Ascending aorta (tissue), 2 donors: Measurements from ENCODE around the gene TCEAL8. TPM values are rescaled to one million over a fixed set of nuclear protein-coding genes. Genes with fewer than 3 reads are reported as not detected.
"Not testable (repeated sequence)": the region's sequence is repeated elsewhere in the genome, so short reads cannot be mapped to it uniquely, and the experiment has no call there.

Source experiments
- DNase-seq, 2 donors: peaks; one replicate each; pipeline ENCODE4 v3.0.0-alpha.2; 2019; ENCODE audit warnings: low spot score in 2 of 2
- H3K27ac ChIP-seq, 2 donors: fragments of 200-600 bp; sonication (generic); one replicate each; pipeline ENCODE4 v1.5.1; 2016 to 2017; ENCODE audit warnings: mild to moderate bottlenecking in 1 of 2
- H3K27me3 ChIP-seq: fragments of 200-600 bp; sonication (generic); one replicate; pipeline ENCODE4 v1.5.1; 2017
- H3K36me3 ChIP-seq, 2 donors: fragments of 200-600 bp; sonication (generic); one replicate each; pipeline ENCODE4 v1.5.1; 2016
- H3K4me1 ChIP-seq, 2 donors: fragments of 200-600 bp; sonication (generic); one replicate each; pipeline ENCODE4 v1.5.1; 2016 to 2017; ENCODE audit warnings: mild to moderate bottlenecking in 1 of 2
- H3K4me3 ChIP-seq, 2 donors: fragments of 200-600 bp; sonication (generic); one replicate each; pipeline ENCODE4 v1.5.1; 2016 to 2017; ENCODE audit warnings: mild to moderate bottlenecking in 1 of 2
- H3K9me3 ChIP-seq, 2 donors: fragments of 200-600 bp; sonication (generic); one replicate each; pipeline ENCODE4 v1.5.1; 2016
- intact Hi-C: fragments of 100-400 bp; cut with DNase I; formaldehyde crosslinking; loops from one replicate; pipeline ENCODE4 v1.15.1; 2023
- total RNA-seq: library from RNA; depleted of rRNA; stranded (reverse); fragments of >200 nt; gene quantifications from one replicate; pipeline ENCODE4 v1.1.0, GENCODE V29; 2016
- TF ChIP-seq, protein P1 (sequence below), 3 experiments: fragments of 200-600 bp in 2 of 3; fragments of 450-650 bp in 1 of 3; sonication (generic) in 2 of 3; IDR thresholded peaks; one replicate each; pipeline ENCODE4 v1.5.1; 2016 to 2019; ENCODE audit warnings: antibody characterized with exemption in 3 of 3, mild to moderate bottlenecking in 1 of 3, moderate library complexity in 1 of 3

TCEAL8 gene
- total RNA-seq, 1 donor from 2014 or later = 39.1 TPM

DNA sequence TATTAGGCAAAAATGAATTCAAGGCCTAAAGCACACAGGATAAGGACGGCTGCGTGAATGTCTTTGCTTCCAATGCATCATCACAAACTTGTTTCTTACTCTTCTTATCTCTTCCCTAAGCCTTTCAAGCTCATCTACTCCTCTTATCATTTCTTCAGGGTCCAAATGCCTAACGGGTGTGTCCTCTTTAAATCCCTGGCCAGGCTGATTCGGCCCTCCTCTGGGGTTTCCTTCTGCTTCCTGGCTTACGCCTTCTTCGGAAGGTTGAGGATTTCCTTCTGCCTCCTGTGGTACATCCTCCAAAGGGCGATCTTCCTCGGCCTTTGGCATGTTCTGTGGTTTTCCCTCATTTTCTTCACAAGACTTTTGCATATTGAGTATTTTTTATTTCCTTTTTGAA is 1.3 kb downstream of the TCEAL8 start:
- Histone ChIP-seq H3K9me3 (no peaks in the 10 kb centered on the region), H3K4me1 (peaks cover 0 to 4% of the 10 kb centered on the region in 2 donors), H3K36me3 (no peaks in the 10 kb centered on the region), H3K27ac (peak overlapping the region; percentile 76 to 83), H3K4me3 (peak overlapping the region; percentile 56 to 73), H3K27me3 (no peaks in the 10 kb centered on the region)
- TF ChIP-seq, protein P1, sequence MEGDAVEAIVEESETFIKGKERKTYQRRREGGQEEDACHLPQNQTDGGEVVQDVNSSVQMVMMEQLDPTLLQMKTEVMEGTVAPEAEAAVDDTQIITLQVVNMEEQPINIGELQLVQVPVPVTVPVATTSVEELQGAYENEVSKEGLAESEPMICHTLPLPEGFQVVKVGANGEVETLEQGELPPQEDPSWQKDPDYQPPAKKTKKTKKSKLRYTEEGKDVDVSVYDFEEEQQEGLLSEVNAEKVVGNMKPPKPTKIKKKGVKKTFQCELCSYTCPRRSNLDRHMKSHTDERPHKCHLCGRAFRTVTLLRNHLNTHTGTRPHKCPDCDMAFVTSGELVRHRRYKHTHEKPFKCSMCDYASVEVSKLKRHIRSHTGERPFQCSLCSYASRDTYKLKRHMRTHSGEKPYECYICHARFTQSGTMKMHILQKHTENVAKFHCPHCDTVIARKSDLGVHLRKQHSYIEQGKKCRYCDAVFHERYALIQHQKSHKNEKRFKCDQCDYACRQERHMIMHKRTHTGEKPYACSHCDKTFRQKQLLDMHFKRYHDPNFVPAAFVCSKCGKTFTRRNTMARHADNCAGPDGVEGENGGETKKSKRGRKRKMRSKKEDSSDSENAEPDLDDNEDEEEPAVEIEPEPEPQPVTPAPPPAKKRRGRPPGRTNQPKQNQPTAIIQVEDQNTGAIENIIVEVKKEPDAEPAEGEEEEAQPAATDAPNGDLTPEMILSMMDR (IDR thresholded peaks at IDR 0.05) = no peak
- DNase-seq = no peak
- intact Hi-C loops = loop anchor here (2.0 kb wide), 1 partner anchor 57 kb away; the partner anchor contains the start of gene BEX2

DNA sequence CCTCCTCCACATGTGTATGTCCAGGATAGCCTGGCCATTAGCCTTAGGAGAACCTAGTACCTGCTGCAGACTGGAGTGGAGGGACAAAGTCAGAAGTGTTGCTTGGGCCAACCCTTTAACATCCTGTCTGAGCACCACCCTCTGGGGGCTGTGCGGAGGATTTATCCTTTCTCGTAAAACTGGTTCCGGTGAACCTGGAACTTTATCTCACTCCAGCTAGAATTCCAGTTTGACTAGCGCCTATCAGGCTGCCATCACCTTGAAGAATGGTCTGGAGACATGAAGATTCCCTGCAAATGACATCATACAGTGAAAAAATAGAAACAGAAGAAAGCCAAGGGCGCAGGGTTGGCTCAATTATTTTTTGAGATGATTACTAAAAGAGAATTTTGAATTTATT is 4.0 kb downstream of the TCEAL8 start:
- TF ChIP-seq, protein P1 (IDR thresholded peaks at IDR 0.05) = no peak
- H3K9me3 ChIP-seq = no peaks in the 10 kb centered on the region
- H3K27me3 ChIP-seq = no peaks in the 10 kb centered on the region
- DNase-seq = no peak
- H3K4me1 ChIP-seq = peaks cover 0 to 4% of the 10 kb centered on the region in 2 donors
- intact Hi-C loops = no loop called here
- no peak overlapping the region for H3K27ac ChIP-seq
- H3K36me3 ChIP-seq = no peaks in the 10 kb centered on the region
- no peak overlapping the region for H3K4me3 ChIP-seq

DNA sequence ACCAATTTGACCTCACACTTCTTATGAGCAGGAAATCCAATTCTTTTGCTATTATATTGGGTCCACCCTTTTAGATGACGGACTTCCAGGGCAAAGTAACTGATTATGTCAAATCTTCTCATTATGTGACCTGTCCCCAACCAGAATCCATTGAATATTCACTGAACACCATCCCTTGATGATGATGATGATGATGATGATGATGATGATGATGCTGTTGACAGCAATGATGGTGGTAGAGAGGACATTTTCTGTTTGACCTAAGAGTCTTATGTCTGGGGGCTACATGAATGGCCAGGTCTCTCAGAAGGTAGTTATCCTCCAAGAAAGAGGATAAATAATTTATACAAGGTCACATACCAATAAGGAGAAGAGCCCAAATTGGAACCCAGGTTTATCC is 5.2 kb downstream of the TCEAL8 start:
- no peaks in the 10 kb centered on the region for H3K36me3 ChIP-seq
- TF ChIP-seq, protein P1 (IDR thresholded peaks at IDR 0.05) = no peak
- peaks cover 0 to 4% of the 10 kb centered on the region in 2 donors for H3K4me1 ChIP-seq
- H3K9me3 ChIP-seq = no peaks in the 10 kb centered on the region
- intact Hi-C loops = no loop called here
- H3K27me3 ChIP-seq = no peaks in the 10 kb centered on the region
- H3K27ac ChIP-seq = no peak overlapping the region
- H3K4me3 ChIP-seq = no peak overlapping the region
- no peak for DNase-seq

DNA sequence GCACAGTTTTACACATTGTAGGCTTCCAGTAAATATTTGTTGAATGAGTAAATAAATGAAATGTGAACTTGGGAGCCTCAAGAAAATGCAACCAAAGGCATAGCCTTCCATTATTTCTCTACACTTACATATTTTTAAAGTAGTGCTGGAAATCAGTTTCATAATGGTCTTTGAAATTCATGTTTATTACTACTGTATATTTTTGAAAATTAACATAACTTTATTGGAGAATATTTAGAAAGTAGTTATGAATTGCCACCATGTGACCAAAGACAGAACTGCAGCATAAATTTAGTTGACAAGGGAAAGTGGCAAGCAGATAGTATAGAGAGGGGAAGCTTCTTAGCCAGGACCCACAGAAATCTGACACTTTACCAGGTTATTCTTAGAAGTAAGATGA is 6.4 kb downstream of the TCEAL8 start:
- intact Hi-C loops = no loop called here
- no peaks in the 10 kb centered on the region for H3K36me3 ChIP-seq
- no peak for DNase-seq
- no peak overlapping the region for H3K27ac ChIP-seq
- no peak overlapping the region for H3K4me3 ChIP-seq
- peaks cover 0 to 4% of the 10 kb centered on the region in 2 donors for H3K4me1 ChIP-seq
- TF ChIP-seq, protein P1 (IDR thresholded peaks at IDR 0.05) = peak; percentile 7 to 41 (median 28)
- H3K9me3 ChIP-seq = no peaks in the 10 kb centered on the region
- peaks cover 3% of the 10 kb centered on the region for H3K27me3 ChIP-seq

DNA sequence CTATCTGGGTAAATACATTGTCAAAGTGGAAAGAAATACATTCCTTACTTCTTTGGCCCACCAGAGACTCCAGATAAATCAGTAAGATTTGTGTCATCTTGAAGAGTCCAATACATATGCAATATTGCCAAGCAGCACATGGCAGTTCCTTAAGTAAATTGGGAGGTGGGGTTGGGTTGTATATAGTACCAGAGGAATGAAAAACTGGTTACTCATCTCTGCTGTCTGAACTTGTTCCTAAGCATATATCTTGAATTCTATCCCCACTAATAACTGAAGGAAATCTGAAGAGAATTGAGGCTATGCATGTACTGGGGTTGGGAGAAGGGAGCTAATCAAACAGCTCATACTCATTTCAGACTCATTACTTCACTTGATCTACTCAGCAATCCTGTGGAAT is 14.8 kb downstream of the TCEAL8 start:
- intact Hi-C loops = no loop called here
- no peak overlapping the region for H3K4me3 ChIP-seq
- H3K36me3 ChIP-seq = no peaks in the 10 kb centered on the region
- no peak overlapping the region for H3K27ac ChIP-seq
- TF ChIP-seq, protein P1 (IDR thresholded peaks at IDR 0.05) = no peak
- H3K9me3 ChIP-seq = no peaks in the 10 kb centered on the region
- H3K4me1 ChIP-seq = no peaks in the 10 kb centered on the region
- peaks cover 3% of the 10 kb centered on the region for H3K27me3 ChIP-seq
- no peak for DNase-seq

DNA sequence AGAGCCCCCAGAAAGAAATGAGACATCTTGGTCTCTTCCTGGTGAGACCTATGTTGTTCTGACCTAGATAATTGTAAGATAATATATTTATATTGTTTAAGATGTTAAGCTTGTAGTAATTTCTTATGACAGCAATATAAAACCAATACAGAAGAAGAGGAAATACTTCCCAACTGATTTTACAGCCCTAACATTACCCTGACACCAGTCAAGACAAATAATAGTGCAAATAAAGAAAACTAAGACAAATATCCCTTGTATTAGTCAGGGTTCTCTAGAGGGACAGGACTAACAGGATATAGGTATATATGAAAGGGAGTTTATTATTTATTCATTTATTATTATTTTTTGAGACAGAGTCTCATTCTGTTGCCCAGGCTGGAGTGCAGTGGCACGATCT is 18.7 kb downstream of the TCEAL8 start:
- no peak overlapping the region for H3K27ac ChIP-seq
- TF ChIP-seq, protein P1 (IDR thresholded peaks at IDR 0.05) = no peak
- H3K27me3 ChIP-seq = no peaks in the 10 kb centered on the region
- intact Hi-C loops = no loop called here
- no peaks in the 10 kb centered on the region for H3K36me3 ChIP-seq
- DNase-seq = no peak
- no peak overlapping the region for H3K4me3 ChIP-seq
- H3K9me3 ChIP-seq = no peaks in the 10 kb centered on the region
- no peaks in the 10 kb centered on the region for H3K4me1 ChIP-seq

DNA sequence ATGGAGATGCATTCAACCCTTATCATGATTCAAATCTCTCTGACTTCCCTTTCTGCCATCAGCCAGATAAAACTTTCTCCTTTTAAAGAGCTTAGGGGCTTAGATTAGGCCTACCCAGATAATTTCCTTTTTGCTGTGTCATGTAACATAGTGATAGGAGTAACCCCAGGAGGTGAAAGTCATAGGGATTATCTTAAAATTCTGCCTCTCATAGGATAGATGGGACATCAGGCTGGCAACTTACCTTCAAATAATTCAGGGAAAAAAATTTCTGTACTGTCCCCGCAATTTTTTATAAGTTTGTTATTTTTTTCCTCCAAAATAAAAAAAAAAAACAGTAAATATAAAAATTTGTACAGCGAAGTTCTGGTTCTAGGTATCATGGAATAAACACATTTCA is 19.3 kb downstream of the TCEAL8 start:
- DNase-seq, H3K27ac ChIP-seq, H3K27me3 ChIP-seq, H3K4me3 ChIP-seq, H3K4me1 ChIP-seq, H3K36me3 ChIP-seq, H3K9me3 ChIP-seq, intact Hi-C loops: not testable (repeated sequence)
